ENCODE measurements around the gene PDE11A. TPM values are rescaled to one million over a fixed set of nuclear protein-coding genes. Genes with fewer than 3 reads are reported as not detected.

The PDE11A gene
- total and polyA plus RNA-seq, 2 of the 13 experiments (the other 11 are each of a cell fraction or from before 2014, with no cell fraction given): 1.2 to 1.7 TPM

GRCh38 chr2:177763531-177764265 is 308.9 kb downstream of the PDE11A start (continued):
- TF ChIP-seq CERS6 (CRISPR knock-in tag; IDR thresholded peaks at IDR 0.05) (no peak), BRCA1 (CRISPR knock-in tag; IDR thresholded peaks at IDR 0.05) (no peak), ZNF547 (CRISPR knock-in tag; IDR thresholded peaks at IDR 0.05) (peak; percentile 28; the same call in 1 of the 2 replicates), CENPBD1 (CRISPR knock-in tag; IDR thresholded peaks at IDR 0.05; ENCODE audit: borderline replicate concordance, low read depth) (no peak), GTF3A (CRISPR knock-in tag; conservative IDR thresholded peaks at IDR 0.05) (no peak), MEF2D (CRISPR knock-in tag; IDR thresholded peaks at IDR 0.05) (no peak), HOXA5 (CRISPR knock-in tag; IDR thresholded peaks at IDR 0.05) (no peak), TERF1 (CRISPR knock-in tag; IDR thresholded peaks at IDR 0.05) (no peak), STAG1 (CRISPR knock-in tag; IDR thresholded peaks at IDR 0.05) (peak; percentile 58), ZNF883 (CRISPR knock-in tag; IDR thresholded peaks at IDR 0.05; ENCODE audit: not compliant biosample characterization) (peak; percentile 46), ATF7-NPFF (CRISPR knock-in tag; IDR thresholded peaks at IDR 0.05; ENCODE audit: low read depth) (no peak), E2F1 (CRISPR knock-in tag; IDR thresholded peaks at IDR 0.05) (no peak), ZKSCAN1 (IDR thresholded peaks at IDR 0.05; ENCODE audit: low read length) (no peak), U2AF2 (IDR thresholded peaks at IDR 0.05; ENCODE audit: low read depth, low read length) (no peak), TGIF2 (CRISPR knock-in tag; IDR thresholded peaks at IDR 0.05) (no peak), SP5 (CRISPR knock-in tag; IDR thresholded peaks at IDR 0.05; ENCODE audit: borderline replicate concordance, low read depth) (no peak), TAF1 (CRISPR knock-in tag; IDR thresholded peaks at IDR 0.05) (no peak), SMARCC2 (IDR thresholded peaks at IDR 0.05) (no peak), CREBL2 (CRISPR knock-in tag; IDR thresholded peaks at IDR 0.05; ENCODE audit: borderline replicate concordance) (no peak), KLF13 (CRISPR knock-in tag; IDR thresholded peaks at IDR 0.05) (no peak), NKX3-1 (CRISPR knock-in tag; IDR thresholded peaks at IDR 0.05) (no peak), ZNF597 (CRISPR knock-in tag; IDR thresholded peaks at IDR 0.05) (no peak), ZBTB33 (CRISPR knock-in tag; IDR thresholded peaks at IDR 0.05) (peak; percentile 63; the same call in 1 of the 2 replicates), SP4 (CRISPR knock-in tag; IDR thresholded peaks at IDR 0.05) (no peak), CBX1 (IDR thresholded peaks at IDR 0.05; ENCODE audit: low read depth) (peak; percentile 57)
